Right lobe of liver (tissue), 6 donors: ENCODE results near the gene PCIF1. TPM values are rescaled to one million over a fixed set of nuclear protein-coding genes. Genes with fewer than 3 reads are reported as not detected.

ENCODE experiments used
- ATAC-seq, 4 donors: fragments of 200-7000 bp; cut with Tn5 transposase; one replicate each; pipeline ENCODE4 v1.9.1; 2020; ENCODE audit warnings: mild to moderate bottlenecking in 4 of 4, moderate library complexity in 4 of 4
- DNase-seq, 3 donors: peaks; one replicate each; pipeline ENCODE4 v3.0.0-alpha.2; 2020
- H3K27ac ChIP-seq, 3 donors: fragments of 200-600 bp; one replicate each; pipeline ENCODE4 v1.8.0; 2022
- H3K27me3 ChIP-seq, 2 donors: fragments of 200-600 bp; one replicate each; pipeline ENCODE4 v1.8.0; 2022
- H3K36me3 ChIP-seq, 4 donors: fragments of 200-600 bp; sonication (generic) in 1 of 4; one replicate each; pipeline versions ENCODE4 v1.5.1 to v1.8.0; 2017 to 2022; ENCODE audit warnings: control low read depth in 1 of 4
- H3K4me1 ChIP-seq, 4 donors: fragments of 200-600 bp; sonication (generic) in 1 of 4; one replicate each; pipeline versions ENCODE4 v1.5.1 to v1.8.0; 2017 to 2022; ENCODE audit warnings: control low read depth in 1 of 4
- H3K4me3 ChIP-seq, 3 donors: fragments of 200-600 bp; one replicate each; pipeline ENCODE4 v1.8.0; 2022
- H3K9me3 ChIP-seq, 4 donors: fragments of 200-600 bp; sonication (generic) in 1 of 4; one replicate each; pipeline versions ENCODE4 v1.5.1 to v1.8.0; 2017 to 2022; ENCODE audit warnings: control low read depth in 1 of 4
- CTCF ChIP-seq, 4 donors: fragments of 200-600 bp in 3 of 4; fragments of 450-650 bp in 1 of 4; IDR thresholded peaks; one replicate each; pipeline versions ENCODE4 v1.5.1 to v1.8.0; 2016 to 2022; ENCODE audit warnings: antibody characterized with exemption in 4 of 4, mild to moderate bottlenecking in 2 of 4
- POLR2A ChIP-seq: fragments of 450-650 bp; IDR thresholded peaks from one replicate; pipeline ENCODE4 v1.6.1; 2017; ENCODE audit warnings: antibody characterized with exemption, mild to moderate bottlenecking
- WGBS: methylation state at CpG from one replicate; pipeline ENCODE4 v1.1.6; 2018; ENCODE audit warnings: low coverage, low lambda C conversion rate; ENCODE audit not compliant: insufficient coverage; ENCODE audit errors: missing lambda C conversion rate; 5-methylcytosine and 5-hydroxymethylcytosine counted together
- intact Hi-C, 2 donors: fragments of 100-400 bp; cut with DNase I; formaldehyde crosslinking; loops; one replicate each; pipeline versions ENCODE4 v1.11.2 to v1.14.1; 2022
- total RNA-seq, 6 experiments: library from RNA; depleted of rRNA in 2 of 6; stranded (reverse); fragments of >200 nt in 2 of 6; fragmentation: NEBNext Ultra II Directional in 3 of 6; extraction: Animal tissue kit (Norgen Biotek cat#: 25700) in 3 of 6; gene quantifications; one replicate each; pipeline versions ENCODE4 v1.1.0 to v1.2.4, GENCODE V29; 2016 to 2023
- donor health status: DM: no; HTN: yes; CAD: no.
- donor health status: DM: no; HTN: no; CAD: no.
- donor health status: DM: no; HTN: no; CAD: no.
- donor health status: DM: no; HTN: yes; CAD: no.
- donor health status: DM: no; HTN: yes; CAD: no.

PCIF1 gene
- total RNA-seq, 6 experiments from 2014 or later = 7.8 to 12.1 (median 9.5) TPM

DNA sequence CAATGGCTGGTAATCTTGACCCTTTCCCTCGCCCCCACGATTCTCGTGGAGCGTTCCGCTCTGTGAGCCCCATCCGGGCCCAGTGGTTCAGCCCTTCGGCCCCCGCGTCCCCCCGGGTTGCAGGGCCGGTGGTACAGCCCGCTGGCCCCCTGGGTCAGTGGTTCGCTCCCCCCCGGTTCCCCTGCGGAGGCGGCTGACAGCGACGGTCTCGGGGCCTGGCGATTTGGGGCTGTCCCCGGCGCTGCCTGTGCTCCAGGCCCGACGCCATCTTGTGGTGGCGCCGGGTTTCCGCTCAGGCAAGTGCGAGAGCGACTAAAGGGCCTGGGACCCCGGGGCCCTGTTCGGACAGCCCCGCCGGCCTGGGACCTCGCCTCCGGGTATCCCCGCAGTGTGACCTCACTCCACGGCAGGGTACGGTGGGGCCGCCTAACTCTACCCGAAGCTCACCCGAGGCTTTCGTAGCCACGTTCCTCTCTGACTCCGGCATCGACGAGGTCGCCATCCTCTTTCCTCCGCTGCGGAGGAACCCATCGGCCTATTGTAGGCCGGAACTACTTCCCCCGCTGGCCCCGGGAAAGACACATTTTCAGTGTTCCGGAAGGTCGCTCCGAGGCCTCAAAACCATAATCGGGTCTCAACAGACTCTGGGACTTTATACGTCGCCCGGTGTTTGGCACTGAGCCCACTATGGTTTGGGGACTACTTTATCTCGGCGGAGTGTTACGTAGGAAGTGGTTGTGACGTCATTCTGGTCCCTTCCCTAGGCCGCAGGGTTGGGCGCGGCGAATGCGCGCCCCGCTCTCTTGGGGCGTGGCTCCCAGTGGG lies 37.4 kb downstream of the PCIF1 start, which contains the start of gene ZNF335:
TSS of gene ZNF335 (minus strand) at position 529 of the 825 bp plus-strand sequence. CDS start 793 bp downstream, outside the sequence.
- Histone ChIP-seq H3K4me1 (peaks cover 0 to 15% (median 3%) of the 10 kb centered on the region in 4 donors), H3K27me3 (no peaks in the 10 kb centered on the region), H3K4me3 (peak within 1 kb of the TSS; percentile 78 to 97 (median 81)), H3K36me3 (peaks cover 0 to 26% (median 14%) of the 10 kb centered on the region in 4 donors), H3K9me3 (no peaks in the 10 kb centered on the region), H3K27ac (peak within 1 kb of the TSS; percentile 98 to 99 (median 98))
- no CpG with 5 or more reads among the region's 72 CpGs for WGBS
- ATAC-seq = peak; percentile 88 to 93 (median 90)
- peak; percentile 29 to 44 (median 43) for TF ChIP-seq CTCF (IDR thresholded peaks at IDR 0.05)
- TF ChIP-seq POLR2A = peak; percentile 90
- intact Hi-C loops = no loop called here
- DNase-seq = peak; percentile 95 to 96 (median 96)

DNA sequence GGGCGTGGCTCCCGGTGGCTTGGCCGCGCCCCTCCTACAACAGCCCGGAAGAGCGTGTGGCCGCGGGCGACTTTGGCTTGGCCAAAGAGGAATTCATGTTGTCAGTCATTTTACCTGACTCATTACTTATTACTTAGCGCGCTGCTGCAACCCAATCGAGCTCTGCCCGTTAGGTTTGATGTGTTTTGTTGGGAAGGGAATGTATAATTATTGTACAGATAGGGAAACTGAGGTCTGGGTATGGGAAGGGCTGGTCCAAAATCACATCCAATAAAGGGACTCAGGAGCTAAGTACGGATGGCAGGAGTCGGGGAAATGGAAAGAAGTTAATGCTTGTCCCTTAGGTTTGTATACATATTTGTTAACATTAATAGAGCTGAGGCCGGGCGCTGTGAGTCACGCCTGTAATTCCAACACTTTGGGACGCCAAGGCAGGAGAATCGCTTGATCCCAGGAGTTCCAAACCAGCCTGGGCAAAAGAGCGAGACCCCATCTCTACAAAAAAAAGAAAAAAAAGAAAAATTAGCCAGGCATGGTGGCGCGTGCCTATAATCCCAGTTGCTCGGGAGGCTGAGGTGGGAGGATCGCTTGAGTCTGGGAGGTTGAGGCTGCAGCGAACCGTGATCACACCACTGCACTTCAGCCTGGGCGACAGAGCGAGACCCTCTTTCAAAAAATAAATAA lies 38.2 kb downstream of the PCIF1 start:
- Histone ChIP-seq H3K9me3 (no peaks in the 10 kb centered on the region), H3K27ac (peak overlapping the region; percentile 98 to 99 (median 98)), H3K36me3 (peaks cover 0 to 18% (median 6%) of the 10 kb centered on the region in 4 donors), H3K27me3 (no peaks in the 10 kb centered on the region), H3K4me3 (peak overlapping the region; percentile 78 to 97 (median 81)), H3K4me1 (peaks cover 0 to 15% (median 3%) of the 10 kb centered on the region in 4 donors)
- WGBS = 56% methylated on average over 22 of the region's 29 CpGs
- TF ChIP-seq POLR2A (no peak), CTCF (IDR thresholded peaks at IDR 0.05) (no peak)
- ATAC-seq (no peak), DNase-seq (peak in 1 of 3 donors; percentile 50)
- intact Hi-C loops = no loop called here

GRCh38 chr20:45974896-45975565 lies 40.5 kb downstream of the PCIF1 start:
- H3K27ac ChIP-seq = no peak overlapping the region
- H3K4me1 ChIP-seq = peaks cover 0 to 13% (median 2%) of the 10 kb centered on the region in 4 donors
- no peak overlapping the region for H3K4me3 ChIP-seq
- ATAC-seq = no peak
- 61% methylated on average over 3 of the region's 7 CpGs for WGBS
- H3K27me3 ChIP-seq = no peaks in the 10 kb centered on the region
- TF ChIP-seq POLR2A (no peak), CTCF (IDR thresholded peaks at IDR 0.05) (no peak)
- intact Hi-C loops = no loop called here
- no peaks in the 10 kb centered on the region for H3K9me3 ChIP-seq
- no peaks in the 10 kb centered on the region for H3K36me3 ChIP-seq
- DNase-seq = peak in 1 of 3 donors; percentile 20

GRCh38 chr20:45975686-45976085 lies 41.2 kb downstream of the PCIF1 start:
- Histone ChIP-seq H3K27me3 (no peaks in the 10 kb centered on the region), H3K9me3 (no peaks in the 10 kb centered on the region), H3K27ac (no peak overlapping the region), H3K4me1 (peaks cover 0 to 6% (median 0%) of the 10 kb centered on the region in 4 donors), H3K4me3 (no peak overlapping the region), H3K36me3 (no peaks in the 10 kb centered on the region)
- no peak for ATAC-seq
- intact Hi-C loops = no loop called here
- 77% methylated on average over 11 of the region's 11 CpGs for WGBS
- no peak for TF ChIP-seq CTCF (IDR thresholded peaks at IDR 0.05)
- TF ChIP-seq POLR2A = no peak
- DNase-seq = peak in 1 of 3 donors; percentile 19
